HepG2 (cell line): ENCODE results near the gene CABP4. TPM values are rescaled to one million over a fixed set of nuclear protein-coding genes. Genes with fewer than 3 reads are reported as not detected.

ENCODE experiments used
- BRD4 ChIP-seq: sonication (generic); formaldehyde crosslinking; IDR thresholded peaks from 2 replicates; pipeline ENCODE4 v1.4.0; 2020; ENCODE audit warnings: missing genetic modification reagents
- GATAD1 ChIP-seq: IDR thresholded peaks from 2 replicates; pipeline ENCODE4 v1.6.1; 2016; ENCODE audit warnings: missing genetic modification reagents, missing compliant biosample characterization
- GPBP1L1 ChIP-seq: sonication (generic); formaldehyde crosslinking; IDR thresholded peaks from 2 replicates; pipeline ENCODE4 v1.5.0; 2020; ENCODE audit warnings: mild to moderate bottlenecking, missing genetic modification reagents
- HDAC1 ChIP-seq: sonication (generic); formaldehyde crosslinking; IDR thresholded peaks from 2 replicates; pipeline ENCODE4 v1.5.1; 2020; ENCODE audit warnings: mild to moderate bottlenecking, missing genetic modification reagents
- KDM5A ChIP-seq: fragments of 200-600 bp; sonication (generic); IDR thresholded peaks from 2 replicates; pipeline ENCODE4 v1.7.0; 2018; ENCODE audit warnings: antibody characterized with exemption, mild to moderate bottlenecking, low read length, borderline replicate concordance
- KMT2A ChIP-seq: sonication (generic); formaldehyde crosslinking; IDR thresholded peaks from 2 replicates; pipeline ENCODE4 v1.4.0; 2020; ENCODE audit warnings: missing genetic modification reagents
- NFATC3 ChIP-seq: sonication (generic); formaldehyde crosslinking; IDR thresholded peaks from 2 replicates; pipeline ENCODE4 v1.5.1; 2020; ENCODE audit warnings: mild to moderate bottlenecking, missing genetic modification reagents
- PRMT3 ChIP-seq: sonication (generic); formaldehyde crosslinking; IDR thresholded peaks from 2 replicates; pipeline ENCODE4 v1.8.1; 2022; ENCODE audit warnings: low read depth, mild to moderate bottlenecking, moderate library complexity, missing genetic modification reagents, borderline replicate concordance
- SALL1 ChIP-seq: sonication (generic); formaldehyde crosslinking; IDR thresholded peaks from 2 replicates; pipeline ENCODE4 v1.8.0; 2022; ENCODE audit warnings: mild to moderate bottlenecking, missing genetic modification reagents
- SIN3B ChIP-seq: fragments of 150-350 bp; IDR thresholded peaks from 2 replicates; pipeline ENCODE4 v1.6.1; 2014; ENCODE audit warnings: low read length
- SKI ChIP-seq: fragments of 450-650 bp; IDR thresholded peaks from one replicate; pipeline ENCODE4 v1.6.1; 2018; ENCODE audit warnings: mild to moderate bottlenecking; ENCODE audit not compliant: partially characterized antibody
- YEATS2 ChIP-seq: sonication (generic); formaldehyde crosslinking; IDR thresholded peaks from 2 replicates; pipeline ENCODE4 v1.4.0; 2020; ENCODE audit warnings: missing genetic modification reagents, borderline replicate concordance
- ZMYM4 ChIP-seq: sonication (generic); formaldehyde crosslinking; IDR thresholded peaks from 2 replicates; pipeline ENCODE4 v1.8.1; 2023; ENCODE audit warnings: mild to moderate bottlenecking, missing genetic modification reagents
- ZNF143 ChIP-seq: sonication (generic); formaldehyde crosslinking; IDR thresholded peaks from 2 replicates; pipeline ENCODE4 v1.4.0; 2020; ENCODE audit warnings: missing genetic modification reagents
- ZNF207 ChIP-seq: fragments of 450-650 bp; IDR thresholded peaks from 2 replicates; pipeline ENCODE4 v1.6.1; 2016; ENCODE audit warnings: antibody characterized with exemption, borderline replicate concordance
- ZNF280D ChIP-seq: sonication (generic); formaldehyde crosslinking; IDR thresholded peaks from 2 replicates; pipeline ENCODE4 v1.5.1; 2020; ENCODE audit warnings: mild to moderate bottlenecking, missing genetic modification reagents
- ZNF331 ChIP-seq: sonication (generic); formaldehyde crosslinking; IDR thresholded peaks from 2 replicates; pipeline ENCODE4 v1.4.0; 2020; ENCODE audit warnings: missing genetic modification reagents
- ZNF367 ChIP-seq: sonication (generic); formaldehyde crosslinking; IDR thresholded peaks from 2 replicates; pipeline ENCODE4 v1.4.0; 2020; ENCODE audit warnings: missing genetic modification reagents, borderline replicate concordance
- ZNF572 ChIP-seq: sonication (generic); formaldehyde crosslinking; IDR thresholded peaks from 2 replicates; pipeline ENCODE4 v1.5.1; 2020; ENCODE audit warnings: mild to moderate bottlenecking, missing genetic modification reagents
- ZNF639 ChIP-seq: conservative IDR thresholded peaks from 2 replicates; pipeline ENCODE4 v1.6.1; 2018; ENCODE audit warnings: missing genetic modification reagents
- polyA plus RNA-seq, 8 experiments: library from polyadenylated mRNA; depleted of rRNA in 3 of 8; stranded (reverse) in 7 of 8; unstranded in 1 of 8; fragments of >200 nt; fragmentation: Illumina TruSeq in 4 of 8; extraction: Trizol in 4 of 8; gene quantifications; 2 replicates each; pipeline versions ENCODE4 v1.2.1 to v1.2.3, GENCODE V29; 2011 to 2016; ENCODE audit warnings: low read depth in 4 of 8, missing spikeins in 1 of 8, mixed read lengths in 1 of 8; ENCODE audit not compliant: insufficient read depth in 1 of 8
- total RNA-seq, 5 experiments: library from RNA; depleted of rRNA; stranded (reverse); fragments of >200 nt; fragmentation: Illumina TruSeq; extraction: Trizol; gene quantifications; 2 replicates each; pipeline ENCODE4 v1.2.3, GENCODE V29; 2016; ENCODE audit warnings: low read depth in 1 of 5
- TF ChIP-seq, protein P1 (sequence below): sonication (generic); formaldehyde crosslinking; IDR thresholded peaks from 2 replicates; pipeline ENCODE4 v1.4.0; 2020; ENCODE audit warnings: missing genetic modification reagents

CABP4 gene
- total and polyA plus RNA-seq, 2 of the 13 experiments (the other 11 are each of a cell fraction or from before 2014, with no cell fraction given): not detected

DNA sequence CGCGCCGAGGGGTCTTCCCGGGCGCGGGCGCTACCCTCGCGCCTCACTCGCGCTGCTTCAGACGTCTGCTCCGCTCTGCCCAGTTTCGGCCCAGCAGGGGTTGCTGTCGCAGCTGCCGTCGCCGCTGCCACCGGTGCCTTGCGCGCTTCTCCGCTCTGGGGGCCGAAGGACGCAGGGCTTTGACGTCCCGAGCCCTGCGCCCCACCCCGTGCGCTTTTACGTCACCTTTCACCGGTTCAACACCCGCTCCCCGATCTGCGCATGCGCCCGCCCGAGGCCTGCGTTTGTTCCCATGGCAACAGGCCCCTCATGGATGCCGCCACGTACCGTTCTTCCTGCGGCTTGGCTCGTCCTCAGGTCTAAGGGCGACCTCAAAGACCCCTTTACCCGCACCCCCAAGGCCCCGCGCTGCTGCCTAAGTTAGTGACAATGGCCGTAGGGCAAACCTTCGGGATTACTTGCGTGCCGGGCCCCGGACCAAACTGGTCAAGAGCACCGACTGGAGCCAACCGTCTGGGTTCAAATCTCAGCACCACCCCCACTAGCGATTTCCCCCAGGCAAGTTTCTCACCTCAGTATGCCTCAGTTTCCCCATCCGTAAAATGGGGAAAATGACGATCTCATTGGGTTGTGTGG, 53.5 kb downstream of the CABP4 start (continued):
- 0 out of 2 replicates have a peak, but pooled peaks have one; percentile 10 for TF ChIP-seq ZNF280D (CRISPR knock-in tag)
- TF ChIP-seq GATAD1: peak; percentile 91
- no peak for TF ChIP-seq GPBP1L1 (CRISPR knock-in tag)
- TF ChIP-seq KMT2A (CRISPR knock-in tag): no peak
- TF ChIP-seq ZMYM4: peak; percentile 39; the same call in 1 of the 2 replicates
- TF ChIP-seq SALL1: peak; percentile 44; the same call in 1 of the 2 replicates
- TF ChIP-seq NFATC3 (CRISPR knock-in tag): no peak
- TF ChIP-seq ZNF639: 0 out of 2 replicates have a peak, but pooled peaks have one; percentile 60
- TF ChIP-seq, protein P1, sequence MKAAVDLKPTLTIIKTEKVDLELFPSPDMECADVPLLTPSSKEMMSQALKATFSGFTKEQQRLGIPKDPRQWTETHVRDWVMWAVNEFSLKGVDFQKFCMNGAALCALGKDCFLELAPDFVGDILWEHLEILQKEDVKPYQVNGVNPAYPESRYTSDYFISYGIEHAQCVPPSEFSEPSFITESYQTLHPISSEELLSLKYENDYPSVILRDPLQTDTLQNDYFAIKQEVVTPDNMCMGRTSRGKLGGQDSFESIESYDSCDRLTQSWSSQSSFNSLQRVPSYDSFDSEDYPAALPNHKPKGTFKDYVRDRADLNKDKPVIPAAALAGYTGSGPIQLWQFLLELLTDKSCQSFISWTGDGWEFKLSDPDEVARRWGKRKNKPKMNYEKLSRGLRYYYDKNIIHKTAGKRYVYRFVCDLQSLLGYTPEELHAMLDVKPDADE (CRISPR knock-in tag): no peak
- peak; percentile 30; the same call in 1 of the 2 replicates for TF ChIP-seq ZNF143 (CRISPR knock-in tag)
- TF ChIP-seq YEATS2: peak; percentile 75
- no peak for TF ChIP-seq ZNF207
- TF ChIP-seq SIN3B: peak; percentile 68; the same call in 1 of the 2 replicates
- peak; percentile 84; the same call in 1 of the 2 replicates for TF ChIP-seq BRD4 (CRISPR knock-in tag)
- TF ChIP-seq ZNF572 (CRISPR knock-in tag): 0 out of 2 replicates have a peak, but pooled peaks have one; percentile 81
- peak; percentile 45 for TF ChIP-seq SKI
- no peak for TF ChIP-seq PRMT3 (CRISPR knock-in tag)
- TF ChIP-seq KDM5A: peak; percentile 77; the same call in 1 of the 2 replicates
- no peak for TF ChIP-seq ZNF367 (CRISPR knock-in tag)
- TF ChIP-seq HDAC1: peak; percentile 80
- TF ChIP-seq ZNF331 (CRISPR knock-in tag): 0 out of 2 replicates have a peak, but pooled peaks have one; percentile 22
